HG02610 (cell line): ENCODE results near the gene DHCR24.

ENCODE experiments used
- ATAC-seq: cut with Tn5 transposase; IDR thresholded peaks from one replicate; pipeline ENCODE4 v1.9.1; 2021; ENCODE audit warnings: mild to moderate bottlenecking, moderate library complexity; ENCODE audit not compliant: unreplicated experiment

DHCR24 gene

DNA sequence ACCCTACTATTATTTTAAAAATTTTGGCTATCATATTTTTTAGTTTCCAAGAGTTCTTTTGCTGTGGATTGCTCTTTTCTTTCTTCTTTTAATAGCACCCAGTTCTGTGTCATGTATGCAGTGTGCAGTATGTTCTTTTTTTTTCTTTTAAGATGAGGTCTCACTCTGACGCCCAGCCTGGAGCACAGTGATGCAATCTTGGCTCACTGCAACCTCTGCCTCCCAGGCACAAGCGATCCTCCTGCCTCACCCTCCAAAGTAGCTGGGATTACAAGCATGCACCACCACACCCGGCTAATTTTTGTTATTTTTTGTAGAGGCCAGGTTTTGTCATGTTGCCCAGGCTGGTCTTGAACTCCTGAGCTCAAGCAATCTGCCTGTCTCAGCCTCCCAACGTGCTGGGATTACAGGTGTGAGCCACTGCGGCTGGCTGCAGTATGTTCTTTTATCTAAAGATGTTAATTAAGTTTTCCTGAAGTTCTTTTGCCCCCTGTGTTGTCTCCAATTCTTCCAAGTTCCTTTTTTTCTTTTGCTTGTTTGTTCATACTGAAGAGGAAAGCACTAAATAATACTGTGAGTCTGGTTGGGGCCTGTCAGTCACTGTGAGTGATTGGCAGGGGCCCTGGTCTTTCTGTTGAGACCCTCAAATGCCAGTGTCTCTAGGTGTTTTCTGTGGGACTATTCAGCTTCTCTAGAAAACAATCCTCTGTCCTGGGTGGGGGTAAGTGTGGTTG is 68.4 kb downstream of the DHCR24 start:
- no peak for ATAC-seq

DNA sequence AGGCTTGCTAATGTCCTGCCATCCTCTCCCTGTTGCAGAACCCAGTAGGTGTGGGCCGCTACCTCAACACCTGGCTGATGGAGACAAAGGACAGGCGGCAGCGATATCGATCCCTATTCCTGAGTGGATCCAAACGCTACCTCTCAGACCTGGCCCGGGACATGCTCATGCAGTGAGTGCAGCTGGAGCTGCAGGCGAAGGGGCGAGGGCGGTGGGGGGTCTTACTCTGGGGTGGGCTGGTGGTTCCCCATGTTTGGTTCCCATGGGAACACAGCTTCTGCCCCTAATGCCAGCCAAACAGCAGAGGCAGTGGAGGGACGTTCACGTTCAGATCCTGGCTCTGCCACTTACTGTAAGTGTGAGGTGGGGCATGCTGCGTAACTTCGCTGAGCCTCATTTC is 70.0 kb downstream of the DHCR24 start:
- ATAC-seq = no peak

DNA sequence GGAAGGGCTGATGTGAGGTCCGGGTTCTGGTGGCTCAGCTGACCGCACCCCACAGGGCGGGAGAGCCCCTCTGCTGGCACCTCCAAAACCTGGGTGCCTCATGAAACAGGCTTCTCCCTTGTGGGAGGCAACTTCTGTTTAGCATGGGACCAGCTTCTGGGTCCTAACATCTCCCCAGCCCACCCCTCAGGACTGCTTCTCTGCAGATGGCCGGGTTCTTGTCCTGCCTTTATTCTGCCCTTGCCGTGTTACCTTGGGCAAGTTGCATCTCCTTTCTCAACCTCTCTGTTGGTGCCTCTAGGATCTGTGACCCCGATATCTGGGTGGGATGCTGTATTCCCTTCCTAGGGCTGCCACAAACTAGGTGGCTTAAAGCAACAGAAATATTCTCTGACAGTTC is 70.9 kb downstream of the DHCR24 start:
- no peak for ATAC-seq

DNA sequence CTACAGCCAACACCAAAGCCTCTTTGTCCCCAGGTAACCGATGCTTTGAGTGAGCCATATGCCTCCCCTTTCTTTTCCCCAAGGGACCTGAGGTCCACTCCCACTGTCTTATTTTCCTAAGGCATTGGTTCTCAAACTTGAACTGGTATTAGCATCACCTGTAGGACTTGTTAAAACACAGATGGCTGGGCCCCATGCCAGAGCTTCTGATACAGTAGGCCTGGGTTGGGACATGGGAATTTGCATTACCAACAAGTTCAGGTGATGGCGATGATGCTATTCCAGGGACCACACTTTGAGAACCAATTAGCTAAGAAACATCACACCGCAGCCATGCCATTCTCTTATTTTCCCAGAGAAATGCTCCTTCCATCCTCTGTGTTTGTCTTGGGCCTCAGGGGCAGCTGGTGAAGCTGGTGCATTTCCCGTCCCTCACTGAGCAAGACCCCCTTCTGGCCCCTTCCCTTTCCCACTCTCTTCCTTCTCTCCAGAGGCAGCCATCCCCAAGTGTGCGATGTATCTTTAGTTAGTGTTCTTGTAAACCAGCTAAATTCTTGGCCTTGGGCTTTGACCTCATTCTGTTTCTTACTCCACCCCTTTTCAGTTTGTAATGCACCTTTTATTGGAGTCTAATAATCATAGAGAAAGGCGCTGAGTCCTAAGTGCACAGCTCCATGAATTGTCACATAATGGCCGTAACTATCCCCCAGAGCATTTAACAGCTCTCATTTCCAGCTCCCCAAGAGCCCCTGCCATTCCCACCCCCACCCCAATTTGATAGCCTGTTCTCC is 71.7 kb downstream of the DHCR24 start:
- no peak for ATAC-seq

DNA sequence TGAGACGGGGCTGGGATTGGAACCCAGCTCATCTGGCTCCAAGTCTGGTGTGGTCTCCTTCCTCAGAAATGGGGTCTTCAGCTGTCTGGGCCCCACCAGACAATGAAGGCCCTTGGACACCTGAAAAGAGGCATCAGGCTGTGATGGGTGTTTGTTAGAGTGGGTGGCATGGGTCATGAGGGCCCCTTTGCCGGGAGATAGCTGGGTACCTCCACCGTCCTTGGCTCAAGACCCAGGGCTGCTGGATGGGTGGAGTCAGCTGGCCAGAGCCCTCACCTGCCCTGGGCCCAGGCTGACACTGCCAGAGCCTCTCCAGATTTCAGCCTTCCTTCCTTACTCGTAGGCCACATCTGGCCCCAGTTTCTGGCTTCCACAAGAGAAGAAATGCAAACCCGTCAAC is 72.4 kb downstream of the DHCR24 start:
- ATAC-seq = no peak

DNA sequence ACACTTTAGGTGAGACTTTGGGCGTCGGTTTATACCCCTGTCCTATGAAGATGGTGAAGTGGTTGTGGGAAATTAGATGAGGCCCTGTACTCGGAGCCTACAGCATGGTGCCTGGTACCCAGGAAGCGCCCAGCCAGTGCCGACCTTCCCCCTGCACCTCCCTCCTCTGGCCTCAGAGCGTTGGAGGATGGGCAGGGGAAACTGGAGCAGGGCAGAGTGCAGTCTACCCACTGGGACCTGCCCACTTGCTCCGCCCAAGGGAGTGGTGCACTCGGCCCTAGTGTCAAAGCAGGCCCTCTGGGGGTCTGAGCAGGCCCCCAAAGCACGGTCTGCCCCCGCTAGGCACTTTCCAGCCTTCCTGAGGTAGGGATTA is 72.9 kb downstream of the DHCR24 start:
- no peak for ATAC-seq

DNA sequence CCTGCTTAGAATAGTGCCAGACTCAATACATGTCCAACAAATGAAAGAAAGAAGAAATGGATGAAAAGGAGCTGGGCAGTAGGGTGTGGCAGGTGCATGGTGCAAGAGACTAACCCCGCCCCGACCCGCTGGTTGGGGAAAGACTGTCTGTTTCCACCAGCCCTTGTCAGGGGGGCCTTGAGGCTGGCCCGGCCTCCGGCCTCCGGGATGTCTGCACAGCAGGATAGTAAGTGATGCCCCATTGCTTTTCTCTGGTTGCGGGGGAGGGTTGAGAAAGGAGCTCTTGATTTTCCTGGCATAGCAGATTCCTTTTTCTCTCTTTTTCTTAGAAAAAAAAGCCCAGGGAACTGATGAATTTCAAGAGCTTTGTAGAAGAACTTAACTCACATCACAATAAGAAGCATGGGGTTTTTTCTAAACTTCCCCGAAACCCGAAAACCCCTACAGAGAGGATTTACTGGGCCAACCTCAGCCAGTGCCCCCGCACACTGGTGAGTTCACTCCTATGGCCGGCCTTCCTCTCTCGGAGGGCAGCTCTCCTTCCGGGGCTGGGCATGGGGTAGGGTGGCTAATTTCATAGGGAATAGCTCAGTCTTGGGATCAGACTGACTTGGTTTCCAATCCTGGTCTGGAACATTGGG is 73.4 kb downstream of the DHCR24 start:
- peak; percentile 13 for ATAC-seq

DNA sequence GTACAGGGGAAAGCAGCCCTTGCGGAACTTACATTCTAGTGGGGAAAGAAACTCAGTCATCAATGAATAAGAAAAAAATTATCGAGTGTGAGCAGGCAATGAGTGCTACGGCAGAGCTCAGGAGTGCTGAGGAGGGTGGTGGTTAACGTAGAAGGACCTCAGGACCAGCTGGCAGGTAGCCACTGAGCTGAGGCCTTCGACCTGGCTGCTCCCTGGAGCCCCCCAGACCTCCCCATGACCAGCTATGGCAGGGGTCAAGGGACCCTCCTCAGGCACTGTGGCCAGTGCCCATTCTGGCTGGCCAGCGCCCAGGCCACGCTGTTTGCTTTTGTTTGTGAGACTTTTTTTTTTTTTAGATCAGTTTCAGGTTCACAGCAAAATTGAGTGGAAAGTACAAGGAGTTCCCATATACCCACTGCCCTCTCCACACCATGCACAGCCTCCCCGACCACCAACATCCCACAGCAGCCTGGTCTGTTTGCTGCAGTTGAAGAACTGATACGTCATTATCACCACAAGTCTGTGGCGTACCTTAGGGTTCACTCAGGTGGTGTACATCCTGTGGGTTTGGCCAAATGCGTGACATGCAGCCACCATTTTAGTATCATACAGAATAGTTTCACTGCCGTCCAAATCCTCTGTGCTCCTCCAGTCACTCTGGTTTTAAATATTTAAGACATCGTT is 74.1 kb downstream of the DHCR24 start:
- peak; percentile 49 for ATAC-seq

DNA sequence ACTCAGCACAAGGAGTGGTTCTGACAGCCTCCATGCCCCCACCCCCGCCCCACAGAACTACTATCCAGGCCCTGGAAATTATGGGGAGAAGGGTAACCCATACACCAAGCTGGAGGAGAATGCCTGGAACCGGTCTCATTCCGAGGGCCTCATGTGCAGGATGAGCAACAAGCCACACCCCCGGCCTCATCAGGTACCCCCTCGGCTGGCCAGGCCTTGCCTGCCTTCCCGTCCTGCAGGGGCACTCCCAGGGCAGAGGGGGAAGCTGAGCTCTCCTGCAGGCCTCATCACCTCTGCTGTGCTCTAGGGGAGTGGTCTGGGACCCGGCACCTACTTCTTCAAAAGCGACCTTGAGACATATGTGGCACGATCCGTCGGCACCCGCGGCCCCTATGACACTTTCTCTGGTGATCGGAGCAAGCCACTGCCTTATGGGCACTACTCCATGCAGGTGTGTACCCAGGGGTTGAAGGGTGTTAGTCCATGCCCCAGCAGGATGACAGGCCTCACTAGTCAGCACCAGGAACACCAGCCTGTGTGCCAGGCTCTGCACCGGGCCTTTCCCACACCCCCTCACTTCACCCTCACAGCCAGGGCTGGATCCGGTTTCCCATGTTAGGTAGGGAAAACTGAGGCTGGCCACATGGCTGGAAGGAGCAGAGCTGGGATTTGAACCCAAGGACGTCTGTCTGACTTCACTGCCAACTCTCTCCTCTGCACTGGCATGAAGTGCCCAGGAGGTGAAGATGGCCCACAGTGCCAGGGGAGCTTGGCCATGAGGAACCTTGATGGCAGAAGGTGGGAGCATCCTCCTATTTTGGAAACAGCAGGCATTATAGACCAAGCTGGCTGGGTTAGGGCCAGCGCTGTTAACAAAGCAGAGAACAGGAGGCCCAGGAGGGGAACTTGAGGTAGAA is 75.0 kb downstream of the DHCR24 start:
- ATAC-seq = no peak

DNA sequence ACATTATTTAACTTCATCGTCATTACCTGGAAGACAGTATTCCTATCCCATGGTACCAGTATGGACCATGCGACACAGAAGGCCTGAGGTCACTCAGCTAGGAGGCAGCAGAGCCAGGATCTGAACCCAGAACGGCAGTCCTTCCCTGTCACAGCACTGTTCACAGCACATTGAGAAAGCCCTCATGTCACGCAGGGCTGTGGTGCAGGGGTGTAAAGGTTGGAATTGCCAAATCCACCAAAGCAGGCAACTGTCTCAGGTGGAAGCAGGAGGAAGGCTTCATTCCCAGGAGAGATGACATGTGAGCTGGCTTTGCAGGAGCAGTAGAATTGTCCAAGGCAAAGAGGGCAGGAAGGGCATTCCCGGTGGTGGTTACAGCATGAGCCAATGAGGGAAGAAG is 75.9 kb downstream of the DHCR24 start:
- ATAC-seq = no peak

DNA sequence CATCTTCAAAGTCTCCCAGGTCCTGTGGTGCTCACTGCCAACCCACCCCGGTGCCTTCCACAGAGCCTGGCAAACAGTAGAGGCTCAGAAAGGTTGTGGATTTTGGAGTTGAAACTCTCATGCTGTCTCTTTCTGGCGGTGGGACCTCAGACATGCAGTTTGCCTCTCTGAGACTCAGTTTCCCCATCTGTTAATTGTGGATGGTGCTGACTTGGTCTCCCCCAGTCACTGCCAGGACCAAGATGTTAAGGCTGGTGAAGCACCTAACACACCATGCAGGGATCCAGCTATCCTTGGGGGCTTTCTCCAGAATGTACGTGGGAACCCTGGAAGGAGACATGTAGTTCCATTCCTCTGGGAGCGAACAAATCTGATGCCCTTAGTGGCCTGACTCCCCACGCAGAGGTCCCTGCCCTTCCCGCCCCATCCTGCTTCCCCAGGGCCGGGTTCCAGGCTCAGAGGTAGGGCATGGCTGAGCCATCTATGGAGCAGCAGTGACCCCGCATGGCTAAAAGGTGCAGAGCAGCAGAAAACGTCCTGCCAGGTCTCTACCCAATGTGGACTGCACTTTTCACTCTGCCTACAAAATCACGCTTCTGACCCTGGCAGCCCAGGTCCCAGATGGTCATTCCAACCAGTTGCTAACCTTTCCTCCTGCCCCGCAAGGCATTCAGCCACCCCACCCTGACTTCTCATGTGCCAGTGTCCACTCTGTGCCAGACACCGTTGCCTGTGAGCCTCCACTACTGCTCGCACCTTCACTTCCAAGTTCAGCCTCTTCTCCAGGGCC is 76.6 kb downstream of the DHCR24 start:
- peak; percentile 54 for ATAC-seq

DNA sequence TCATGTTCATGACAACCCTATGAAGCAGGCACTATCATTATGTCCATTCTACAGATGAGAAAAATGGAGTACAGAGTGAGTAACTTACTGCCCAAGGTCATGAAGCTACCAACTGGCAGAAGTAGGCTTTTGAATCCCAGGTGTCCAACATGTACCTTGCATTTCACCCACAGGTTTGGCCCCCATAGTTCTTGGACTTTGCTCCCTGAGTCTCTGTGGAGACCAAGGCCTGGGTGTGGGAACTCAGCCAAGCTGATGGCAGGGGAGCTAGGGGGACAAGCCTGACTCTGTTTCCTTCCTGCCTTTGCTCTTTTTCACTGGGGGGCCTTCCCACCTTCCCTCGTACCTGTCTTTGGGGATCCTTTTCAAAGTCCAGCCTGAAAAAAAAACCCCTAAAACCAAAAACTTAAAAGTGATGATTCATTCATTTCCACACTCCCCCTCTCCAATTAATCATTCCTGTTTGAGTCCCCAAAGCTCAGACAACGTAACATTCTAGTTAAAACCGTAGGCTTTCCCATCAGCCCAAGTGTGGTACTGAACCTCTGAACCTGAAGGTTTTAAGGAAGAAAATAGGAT is 77.4 kb downstream of the DHCR24 start:
- ATAC-seq = no peak

DNA sequence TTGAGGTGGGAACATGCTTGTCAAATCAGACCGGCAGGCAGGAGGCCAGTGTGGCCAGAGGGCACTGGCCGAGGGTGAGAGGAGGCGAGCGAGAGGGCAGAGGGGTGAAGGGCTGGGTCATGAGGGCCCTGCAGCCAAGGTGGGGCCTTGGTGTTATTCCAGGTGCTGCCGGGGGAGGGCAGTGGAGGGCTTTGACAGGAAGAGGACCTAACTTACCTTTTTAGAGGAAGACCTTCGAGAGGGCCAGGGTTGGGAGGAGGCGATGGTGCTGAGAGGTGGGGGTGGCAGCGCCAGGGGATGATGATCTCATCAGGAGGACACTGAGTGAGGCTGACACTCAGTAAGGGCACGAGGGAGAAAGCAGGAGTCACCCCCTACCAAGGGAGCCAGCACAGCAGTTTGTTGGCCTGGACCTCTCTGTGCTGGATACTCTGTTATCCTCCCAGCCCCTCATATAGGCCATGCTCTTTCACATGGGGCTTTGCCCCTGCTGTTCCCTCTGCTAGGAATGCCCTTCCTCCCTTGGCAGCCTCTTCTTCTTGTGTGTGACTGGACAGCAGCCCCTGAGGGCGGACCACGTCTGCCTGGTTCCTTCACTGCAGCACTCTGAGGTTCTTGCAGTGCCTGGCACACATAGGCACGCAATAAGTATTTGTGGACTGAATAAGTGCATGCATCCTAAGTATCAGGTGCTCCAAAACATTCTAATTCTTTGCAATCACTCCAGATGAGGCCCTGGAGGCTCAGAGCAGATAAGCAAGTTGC is 78.4 kb downstream of the DHCR24 start:
- ATAC-seq = no peak

DNA sequence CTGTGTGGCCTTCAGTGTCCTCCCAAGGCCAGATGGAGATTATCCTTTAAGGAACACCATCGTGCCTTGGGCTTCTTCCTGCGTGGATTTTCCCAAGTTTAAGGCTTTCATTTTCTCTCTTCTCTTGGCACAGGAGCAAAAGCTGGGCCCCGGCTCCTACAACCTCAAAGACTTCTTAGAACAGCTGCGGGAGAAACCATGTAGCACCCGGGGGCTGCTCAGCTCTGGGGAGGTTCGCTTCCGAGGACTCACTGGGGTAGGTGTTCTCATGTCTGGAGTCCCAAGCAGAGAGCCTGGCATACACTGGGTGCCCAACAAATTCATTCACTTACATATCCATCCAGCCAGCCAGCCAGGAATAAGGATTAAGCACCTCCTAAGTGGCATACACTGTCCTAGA is 79.2 kb downstream of the DHCR24 start:
- no peak for ATAC-seq

DNA sequence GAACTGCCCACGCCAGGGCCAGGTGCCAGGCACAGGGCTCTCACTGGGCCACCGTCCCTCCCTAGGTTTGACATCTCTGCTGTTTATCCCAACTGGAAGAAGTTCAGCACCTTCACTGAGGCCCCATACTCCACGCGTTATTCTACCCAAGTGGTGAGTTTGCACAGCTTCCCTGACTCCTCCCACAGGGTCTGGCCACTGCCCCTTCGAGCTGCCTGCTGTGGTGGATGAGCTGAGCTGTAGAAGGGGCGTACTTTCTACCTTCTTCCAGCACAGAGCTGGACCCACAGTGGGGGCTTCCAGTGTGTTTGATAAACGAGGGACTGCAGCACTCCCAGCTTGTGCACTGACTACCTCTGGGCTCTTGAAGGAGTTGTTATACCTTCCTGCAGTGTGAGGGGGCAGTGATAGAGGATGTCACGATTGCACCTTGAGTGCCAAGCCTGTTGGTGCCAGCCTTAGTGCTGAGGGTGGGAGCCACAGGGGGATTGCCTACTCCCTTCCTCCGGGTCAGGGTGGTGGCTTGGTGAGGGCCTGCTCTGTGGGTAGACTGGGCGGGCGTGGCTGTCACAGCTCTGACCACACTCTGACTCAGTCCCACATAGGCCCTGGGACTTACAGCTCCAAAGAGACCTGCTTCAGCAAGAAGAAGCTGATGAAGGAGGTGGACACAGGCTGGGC is 79.9 kb downstream of the DHCR24 start:
- no peak for ATAC-seq

DNA sequence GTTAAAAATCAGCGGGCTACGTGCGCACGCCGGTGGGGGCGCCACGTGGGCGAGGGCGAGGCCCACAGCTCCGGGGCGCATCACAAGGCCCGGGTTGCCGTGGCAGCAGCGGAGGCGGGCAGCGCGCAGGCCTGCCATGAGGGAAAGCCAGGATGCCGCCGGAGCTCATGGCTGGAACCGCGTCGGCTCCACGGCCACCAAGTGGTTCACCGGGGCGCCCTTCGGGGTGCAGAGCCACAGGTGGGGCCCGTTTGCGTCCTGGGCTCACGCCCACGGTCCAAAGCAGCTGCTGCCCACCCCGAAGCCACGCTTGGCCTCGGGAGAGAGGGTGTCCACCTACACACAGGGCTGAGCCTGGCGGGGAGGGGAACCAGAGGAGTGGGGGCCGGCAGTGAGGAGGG is 81.0 kb downstream of the DHCR24 start:
- ATAC-seq = no peak

DNA sequence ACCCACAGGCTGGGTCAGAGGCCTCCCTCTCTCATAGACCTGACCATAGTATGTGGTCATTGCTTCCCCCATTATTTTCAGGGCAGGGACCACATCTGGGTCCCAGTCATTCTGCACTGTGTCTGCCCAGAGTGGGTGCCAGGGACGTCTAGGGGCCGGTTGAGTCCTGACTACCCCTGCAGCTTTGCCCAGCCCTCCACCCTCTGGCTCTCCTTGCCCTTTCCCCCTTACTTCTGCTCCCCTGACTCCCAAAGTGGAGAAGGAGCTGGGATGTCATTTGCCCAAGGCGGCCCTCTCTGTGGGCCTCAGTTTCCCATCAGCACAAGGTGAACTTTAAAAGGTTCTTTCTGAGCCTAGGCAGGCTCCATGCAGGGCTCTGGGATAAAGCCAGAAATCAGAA is 81.5 kb downstream of the DHCR24 start:
- ATAC-seq = no peak
